Activated CD8-positive, alpha-beta T cell treated with anti-CD3 and anti-CD28 coated beads for 36 hours (primary cell): ENCODE results near the gene SLC9A3. TPM values are rescaled to one million over a fixed set of nuclear protein-coding genes. Genes with fewer than 3 reads are reported as not detected.

ENCODE experiments used
- ATAC-seq: fragments of 200-7000 bp; cut with Tn5 transposase; one replicate; pipeline ENCODE4 v1.10.0; 2021; ENCODE audit warnings: mild to moderate bottlenecking, moderate library complexity
- CTCF ChIA-PET: fragments of 350-600 bp; sonication (Branson Sonifier 250); formaldehyde crosslinking; loops from one replicate; lab custom pipeline; 2021; ENCODE audit warnings: antibody characterized with exemption; lab: Charles Lee
- POLR2A ChIA-PET: fragments of 350-600 bp; sonication (Branson Sonifier 250); formaldehyde crosslinking; loops from one replicate; lab custom pipeline; 2021; ENCODE audit warnings: antibody characterized with exemption; lab: Charles Lee
- DNase-seq: peaks from one replicate; pipeline ENCODE4 v3.0.0-alpha.2; 2020
- H3K27ac Mint-ChIP-seq: one replicate; pipeline ENCODE4 v1.8.0; 2021; ENCODE audit warnings: mild to moderate bottlenecking, mixed read lengths
- H3K27me3 Mint-ChIP-seq: one replicate; pipeline ENCODE4 v1.8.0; 2021; ENCODE audit warnings: mixed read lengths
- H3K36me3 Mint-ChIP-seq: one replicate; pipeline ENCODE4 v1.8.0; 2021; ENCODE audit warnings: low read depth, mixed read lengths
- H3K4me1 Mint-ChIP-seq: one replicate; pipeline ENCODE4 v1.8.0; 2021; ENCODE audit warnings: low read depth, mixed read lengths
- H3K4me3 Mint-ChIP-seq: one replicate; pipeline ENCODE4 v1.8.0; 2021; ENCODE audit warnings: mild to moderate bottlenecking, moderate library complexity, mixed read lengths
- H3K9me3 Mint-ChIP-seq: one replicate; pipeline ENCODE4 v1.8.0; 2021; ENCODE audit warnings: mixed read lengths
- CTCF ChIP-seq: fragments of 200-600 bp; IDR thresholded peaks from one replicate; pipeline ENCODE4 v1.8.0; 2022; ENCODE audit warnings: antibody characterized with exemption, mild to moderate bottlenecking
- intact Hi-C: fragments of 100-400 bp; cut with micrococcal nuclease; formaldehyde crosslinking; loops from one replicate; pipeline ENCODE4 v1.10.0; 2022
- total RNA-seq, 2 experiments: library from RNA; stranded (reverse); gene quantifications; one replicate each; pipeline ENCODE4 v1.2.3, GENCODE V29; 2021

The SLC9A3 gene
- total RNA-seq, 2 experiments from 2014 or later, result 3.2 to 3.3 TPM

DNA sequence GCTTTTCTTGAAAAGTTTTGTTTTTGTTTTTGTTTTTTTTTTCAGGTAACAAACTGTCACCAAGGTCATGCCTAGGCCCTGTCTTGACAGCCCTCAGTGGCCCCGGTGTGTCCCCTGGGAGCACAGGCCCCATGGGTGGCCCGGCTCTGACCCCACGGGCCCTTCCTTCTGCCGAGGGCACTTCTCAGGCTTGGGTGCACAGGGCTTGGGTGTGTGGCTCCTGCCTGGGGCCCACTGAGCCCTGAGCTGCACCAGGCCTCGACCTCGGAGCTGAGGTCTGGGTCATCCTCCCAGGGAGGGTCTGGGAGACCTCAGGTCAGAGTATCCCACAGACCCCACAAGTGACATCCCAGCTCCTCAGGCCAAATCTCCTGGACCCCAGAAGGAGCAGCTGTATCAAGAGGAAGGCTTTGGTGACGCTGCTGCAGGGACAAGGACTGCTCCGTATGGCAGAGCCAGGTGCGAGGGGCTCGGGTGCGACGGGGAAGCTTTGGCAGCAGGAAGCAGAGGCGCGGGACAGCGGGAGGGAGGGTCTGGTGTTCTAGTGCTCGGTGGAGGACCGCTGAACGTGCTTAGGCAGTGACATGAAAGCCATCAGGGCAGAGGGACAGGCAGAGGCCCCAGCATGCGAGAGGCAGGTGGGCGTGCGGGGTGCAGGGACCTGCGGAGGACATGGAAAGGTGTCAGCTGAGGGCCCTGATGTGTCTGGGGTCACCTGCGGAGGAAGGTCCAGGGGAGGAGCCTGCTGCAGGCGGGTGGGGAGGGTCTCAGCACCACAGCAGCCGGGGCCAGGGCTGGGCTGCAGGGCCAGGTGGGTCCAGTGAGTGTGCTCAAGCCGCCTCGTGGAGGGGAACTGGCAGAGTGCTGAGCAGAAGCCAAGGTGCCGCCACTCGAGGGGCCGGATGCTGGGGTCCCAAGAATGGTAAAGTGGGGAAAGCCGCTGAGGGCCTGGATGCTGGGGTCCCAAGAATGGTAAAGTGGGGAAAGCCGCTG lies 18.4 kb upstream of the SLC9A3 start:
- no peak for ATAC-seq
- intact Hi-C loops, result no loop called here
- ChIA-PET POLR2A (no interaction called here), CTCF (no interaction called here)
- Mint-ChIP-seq H3K27me3 (no peaks in the 10 kb centered on the region), H3K4me1 (peaks cover 17% of the 10 kb centered on the region), H3K4me3 (no peak overlapping the region), H3K36me3 (no peaks in the 10 kb centered on the region), H3K27ac (no peak overlapping the region), H3K9me3 (no peaks in the 10 kb centered on the region)
- DNase-seq, result peak; percentile 12
- no peak for TF ChIP-seq CTCF

GRCh38 chr5:541539-542318 lies 17.5 kb upstream of the SLC9A3 start:
- ChIA-PET POLR2A (no interaction called here), CTCF (no interaction called here)
- Mint-ChIP-seq H3K27me3 (no peaks in the 10 kb centered on the region), H3K4me1 (peaks cover 17% of the 10 kb centered on the region), H3K4me3 (no peak overlapping the region), H3K9me3 (no peaks in the 10 kb centered on the region), H3K36me3 (no peaks in the 10 kb centered on the region), H3K27ac (no peak overlapping the region)
- intact Hi-C loops, result no loop called here
- no peak for TF ChIP-seq CTCF
- DNase-seq (peak; percentile 28), ATAC-seq (no peak)

- TF ChIP-seq CTCF, result no peak
- Mint-ChIP-seq H3K27ac (no peak overlapping the region), H3K4me1 (peaks cover 17% of the 10 kb centered on the region), H3K36me3 (no peaks in the 10 kb centered on the region), H3K4me3 (no peak overlapping the region), H3K9me3 (no peaks in the 10 kb centered on the region), H3K27me3 (peaks cover 4% of the 10 kb centered on the region)
- ATAC-seq (no peak), DNase-seq (no peak)
- ChIA-PET CTCF (no interaction called here), POLR2A (interaction anchor here (1.0 kb wide), 1 partner anchor 31 kb away, joined by 3 read pairs; no protein-coding TSS in a partner anchor)
- intact Hi-C loops, result no loop called here
Observed at GRCh38 chr5:540906-541538, 16.8 kb upstream of the SLC9A3 start.

DNA sequence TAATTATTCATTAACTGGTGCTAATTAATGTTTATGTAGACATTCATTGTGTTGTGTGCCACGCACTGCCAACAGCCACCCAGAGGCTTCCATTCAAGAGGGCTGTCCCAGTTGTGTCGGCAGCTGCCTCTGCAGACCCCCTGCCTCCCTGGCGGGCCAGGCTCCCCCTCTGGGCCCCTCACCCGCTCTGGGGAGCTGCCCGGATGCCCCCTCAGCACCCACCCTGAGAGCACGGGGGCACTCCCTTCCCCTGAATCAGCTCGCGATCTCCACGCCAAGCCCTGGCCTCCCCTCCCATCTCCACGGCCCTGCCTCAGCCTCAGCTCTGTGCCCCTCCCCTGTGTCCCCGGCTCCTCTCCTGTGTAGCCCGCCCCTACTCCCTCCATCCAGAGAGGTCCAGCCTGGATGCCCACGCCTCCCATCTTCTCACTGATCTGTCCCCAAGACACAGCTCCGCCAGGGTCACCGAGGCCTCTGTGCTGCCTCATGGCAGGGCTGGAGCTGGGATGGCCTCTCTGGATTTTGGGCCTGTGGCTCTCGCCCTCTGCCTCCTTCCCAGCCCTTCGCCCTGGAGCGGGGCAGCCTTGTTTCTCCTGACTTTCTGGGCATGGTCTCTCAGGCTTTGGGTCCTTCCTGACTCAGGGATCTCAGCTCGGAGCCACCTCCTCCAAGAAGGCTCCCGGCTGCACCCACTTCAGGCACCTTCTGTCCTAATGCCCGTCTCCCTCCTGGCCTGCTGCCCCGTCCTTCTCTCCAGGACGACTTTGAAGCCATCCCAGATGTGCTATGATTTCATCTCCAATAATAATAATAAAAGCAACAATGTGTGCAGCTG lies 16.0 kb upstream of the SLC9A3 start:
- POLR2A ChIA-PET, result interaction anchor here (1.0 kb wide), 1 partner anchor 30 kb away, joined by 3 read pairs; no protein-coding TSS in a partner anchor
- Mint-ChIP-seq H3K27ac (no peak overlapping the region), H3K9me3 (no peaks in the 10 kb centered on the region), H3K4me3 (no peak overlapping the region), H3K27me3 (peaks cover 4% of the 10 kb centered on the region), H3K4me1 (peaks cover 16% of the 10 kb centered on the region), H3K36me3 (no peaks in the 10 kb centered on the region)
- no peak for TF ChIP-seq CTCF
- ATAC-seq (no peak), DNase-seq (peak; percentile 1)
- CTCF ChIA-PET, result no interaction called here
- intact Hi-C loops, result no loop called here
